ENCODE measurements around the gene TAOK3. TPM values are rescaled to one million over a fixed set of nuclear protein-coding genes. Genes with fewer than 3 reads are reported as not detected.

TAOK3 gene
- total RNA-seq, 1 donor from 2014 or later, result 59.5 TPM

- no peak for DNase-seq (ENCODE audit: low spot score)
- Mint-ChIP-seq H3K27me3 (ENCODE audit: insufficient read depth) (no peaks in the 10 kb centered on the region), H3K9me3 (no peaks in the 10 kb centered on the region), H3K4me1 (ENCODE audit: low read depth) (peaks cover 11% of the 10 kb centered on the region), H3K27ac (no peak overlapping the region), H3K36me3 (ENCODE audit: low read depth) (peaks cover 3% of the 10 kb centered on the region), H3K4me3 (no peak overlapping the region)
- intact Hi-C loops (cut with micrococcal nuclease), result no loop called here
These were observed 24.8 kb downstream of the TAOK3 start for GRCh38 chr12:118347916-118348315.

GRCh38 chr12:118346895-118347294 lies 25.8 kb downstream of the TAOK3 start:
- Mint-ChIP-seq H3K4me1 (ENCODE audit: low read depth) (peaks cover 11% of the 10 kb centered on the region), H3K27ac (no peak overlapping the region), H3K36me3 (ENCODE audit: low read depth) (peaks cover 3% of the 10 kb centered on the region), H3K27me3 (ENCODE audit: insufficient read depth) (no peaks in the 10 kb centered on the region), H3K9me3 (no peaks in the 10 kb centered on the region), H3K4me3 (no peak overlapping the region)
- intact Hi-C loops (cut with micrococcal nuclease), result no loop called here
- DNase-seq (ENCODE audit: low spot score), result no peak

GRCh38 chr12:118345355-118345754 lies 27.4 kb downstream of the TAOK3 start:
- no peaks in the 10 kb centered on the region for H3K9me3 Mint-ChIP-seq
- H3K4me3 Mint-ChIP-seq, result no peak overlapping the region
- DNase-seq (ENCODE audit: low spot score), result no peak
- intact Hi-C loops (cut with micrococcal nuclease), result no loop called here
- H3K27ac Mint-ChIP-seq, result no peak overlapping the region
- H3K36me3 Mint-ChIP-seq (ENCODE audit: low read depth), result peaks cover 3% of the 10 kb centered on the region
- H3K27me3 Mint-ChIP-seq (ENCODE audit: insufficient read depth), result no peaks in the 10 kb centered on the region
- peaks cover 11% of the 10 kb centered on the region for H3K4me1 Mint-ChIP-seq (ENCODE audit: low read depth)

GRCh38 chr12:118344829-118345228 lies 27.9 kb downstream of the TAOK3 start:
- no peak for DNase-seq (ENCODE audit: low spot score)
- intact Hi-C loops (cut with micrococcal nuclease), result no loop called here

GRCh38 chr12:118342090-118342489 lies 30.6 kb downstream of the TAOK3 start:
- no peak for DNase-seq (ENCODE audit: low spot score)
- Mint-ChIP-seq H3K27me3 (ENCODE audit: insufficient read depth) (no peaks in the 10 kb centered on the region), H3K9me3 (no peaks in the 10 kb centered on the region), H3K4me3 (no peak overlapping the region), H3K4me1 (ENCODE audit: low read depth) (peaks cover 24% of the 10 kb centered on the region), H3K27ac (no peak overlapping the region), H3K36me3 (ENCODE audit: low read depth) (peaks cover 6% of the 10 kb centered on the region)
- intact Hi-C loops (cut with micrococcal nuclease), result no loop called here

More at GRCh38 chr12:118344829-118345228, 27.9 kb downstream of the TAOK3 start:
- Mint-ChIP-seq H3K27me3 (ENCODE audit: insufficient read depth) (no peaks in the 10 kb centered on the region), H3K4me3 (no peak overlapping the region), H3K4me1 (ENCODE audit: low read depth) (peaks cover 11% of the 10 kb centered on the region), H3K27ac (no peak overlapping the region), H3K9me3 (no peaks in the 10 kb centered on the region), H3K36me3 (ENCODE audit: low read depth) (peaks cover 3% of the 10 kb centered on the region)

GRCh38 chr12:118337194-118337838 lies 35.4 kb downstream of the TAOK3 start:
- Mint-ChIP-seq H3K27ac (no peak overlapping the region), H3K4me3 (no peak overlapping the region), H3K9me3 (no peaks in the 10 kb centered on the region), H3K4me1 (ENCODE audit: low read depth) (peaks cover 17% of the 10 kb centered on the region), H3K27me3 (ENCODE audit: insufficient read depth) (no peaks in the 10 kb centered on the region), H3K36me3 (ENCODE audit: low read depth) (peaks cover 8% of the 10 kb centered on the region)
- intact Hi-C loops (cut with micrococcal nuclease), result no loop called here
- no peak for DNase-seq (ENCODE audit: low spot score)

GRCh38 chr12:118336123-118336522 lies 36.6 kb downstream of the TAOK3 start:
- no peak for DNase-seq (ENCODE audit: low spot score)
- peaks cover 8% of the 10 kb centered on the region for H3K36me3 Mint-ChIP-seq (ENCODE audit: low read depth)
- no peaks in the 10 kb centered on the region for H3K9me3 Mint-ChIP-seq
- H3K4me3 Mint-ChIP-seq, result no peak overlapping the region
- no peak overlapping the region for H3K27ac Mint-ChIP-seq
- H3K27me3 Mint-ChIP-seq (ENCODE audit: insufficient read depth), result no peaks in the 10 kb centered on the region
- peaks cover 21% of the 10 kb centered on the region for H3K4me1 Mint-ChIP-seq (ENCODE audit: low read depth)
- intact Hi-C loops (cut with micrococcal nuclease), result no loop called here

- peaks cover 28% of the 10 kb centered on the region for H3K4me1 Mint-ChIP-seq (ENCODE audit: low read depth)
- H3K36me3 Mint-ChIP-seq (ENCODE audit: low read depth), result peaks cover 11% of the 10 kb centered on the region
- intact Hi-C loops (cut with micrococcal nuclease), result no loop called here
These were observed 37.7 kb downstream of the TAOK3 start for GRCh38 chr12:118334939-118335567.

GRCh38 chr12:118334241-118334640 lies 38.5 kb downstream of the TAOK3 start:
- no peak overlapping the region for H3K27ac Mint-ChIP-seq
- no peak for DNase-seq (ENCODE audit: low spot score)
- H3K4me3 Mint-ChIP-seq, result no peak overlapping the region
- no peaks in the 10 kb centered on the region for H3K9me3 Mint-ChIP-seq
- intact Hi-C loops (cut with micrococcal nuclease), result no loop called here
- H3K4me1 Mint-ChIP-seq (ENCODE audit: low read depth), result peaks cover 32% of the 10 kb centered on the region
- no peaks in the 10 kb centered on the region for H3K27me3 Mint-ChIP-seq (ENCODE audit: insufficient read depth)
- H3K36me3 Mint-ChIP-seq (ENCODE audit: low read depth), result peaks cover 11% of the 10 kb centered on the region

More at GRCh38 chr12:118334939-118335567, 37.7 kb downstream of the TAOK3 start:
- DNase-seq (ENCODE audit: low spot score), result no peak
- Mint-ChIP-seq H3K4me3 (no peak overlapping the region), H3K27ac (no peak overlapping the region), H3K9me3 (no peaks in the 10 kb centered on the region), H3K27me3 (ENCODE audit: insufficient read depth) (no peaks in the 10 kb centered on the region)

- H3K4me3 Mint-ChIP-seq, result no peak overlapping the region
- peaks cover 25% of the 10 kb centered on the region for H3K4me1 Mint-ChIP-seq (ENCODE audit: low read depth)
- peaks cover 8% of the 10 kb centered on the region for H3K36me3 Mint-ChIP-seq (ENCODE audit: low read depth)
- H3K9me3 Mint-ChIP-seq, result no peaks in the 10 kb centered on the region
- DNase-seq (ENCODE audit: low spot score), result no peak
- no peak overlapping the region for H3K27ac Mint-ChIP-seq
- intact Hi-C loops (cut with micrococcal nuclease), result no loop called here
- H3K27me3 Mint-ChIP-seq (ENCODE audit: insufficient read depth), result no peaks in the 10 kb centered on the region
These were observed 40.2 kb downstream of the TAOK3 start for GRCh38 chr12:118332511-118332910.

- H3K27ac Mint-ChIP-seq, result no peak overlapping the region
- no peaks in the 10 kb centered on the region for H3K27me3 Mint-ChIP-seq (ENCODE audit: insufficient read depth)
- H3K9me3 Mint-ChIP-seq, result no peaks in the 10 kb centered on the region
- no peak for DNase-seq (ENCODE audit: low spot score)
- intact Hi-C loops (cut with micrococcal nuclease), result no loop called here
- H3K36me3 Mint-ChIP-seq (ENCODE audit: low read depth), result peaks cover 11% of the 10 kb centered on the region
- peaks cover 25% of the 10 kb centered on the region for H3K4me1 Mint-ChIP-seq (ENCODE audit: low read depth)
- H3K4me3 Mint-ChIP-seq, result no peak overlapping the region
These were observed 42.2 kb downstream of the TAOK3 start for GRCh38 chr12:118330421-118331018.

GRCh38 chr12:118328486-118329330 lies 44.0 kb downstream of the TAOK3 start:
- no peak overlapping the region for H3K4me3 Mint-ChIP-seq
- no peaks in the 10 kb centered on the region for H3K9me3 Mint-ChIP-seq
- intact Hi-C loops (cut with micrococcal nuclease), result no loop called here
- no peak for DNase-seq (ENCODE audit: low spot score)
- H3K36me3 Mint-ChIP-seq (ENCODE audit: low read depth), result peaks cover 11% of the 10 kb centered on the region
- peaks cover 25% of the 10 kb centered on the region for H3K4me1 Mint-ChIP-seq (ENCODE audit: low read depth)
- H3K27ac Mint-ChIP-seq, result no peak overlapping the region
- H3K27me3 Mint-ChIP-seq (ENCODE audit: insufficient read depth), result no peaks in the 10 kb centered on the region

- Mint-ChIP-seq H3K4me1 (ENCODE audit: low read depth) (peaks cover 22% of the 10 kb centered on the region), H3K4me3 (no peak overlapping the region), H3K36me3 (ENCODE audit: low read depth) (peaks cover 6% of the 10 kb centered on the region), H3K27me3 (ENCODE audit: insufficient read depth) (no peaks in the 10 kb centered on the region), H3K27ac (no peak overlapping the region), H3K9me3 (no peaks in the 10 kb centered on the region)
- no peak for DNase-seq (ENCODE audit: low spot score)
- intact Hi-C loops (cut with micrococcal nuclease), result no loop called here
These were observed 45.3 kb downstream of the TAOK3 start for GRCh38 chr12:118327391-118327790.

Data from activated T-helper 1 cell treated with anti-CD3 and anti-CD28 coated beads, Interleukin-12 subunit alpha, Interleukin-12 subunit beta, Interleukin-2, Interleukin-4 antibody, amounts not matched to agents 30 ng/mL and 10 ng/mL and 1 ng/mL, durations not matched to agents 14 hours and 24 hours and 36 hours (primary cell).